ENCODE data around the gene IDH1.

The IDH1 gene

DNA sequence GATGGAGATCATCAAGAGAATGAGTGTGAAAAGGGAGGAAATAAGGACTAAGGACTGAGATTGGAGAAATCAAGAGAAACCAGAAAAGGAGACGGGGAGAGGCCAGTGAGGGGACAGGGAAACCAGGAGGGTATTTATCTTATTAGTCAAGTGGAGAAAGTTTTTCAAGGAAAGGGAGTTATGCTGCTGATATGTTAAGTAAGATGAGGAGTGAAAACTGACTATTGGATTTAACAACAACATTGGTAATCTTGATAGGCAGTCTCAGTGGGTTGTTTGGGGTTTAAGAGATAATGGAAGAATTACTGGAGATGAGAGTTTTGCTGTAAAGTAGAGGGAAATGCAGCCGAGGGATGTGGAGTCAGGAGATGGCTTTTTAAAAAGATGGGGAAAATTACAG lies 41.7 kb upstream of the IDH1 start:
- DNase-seq (ENCODE audit: low spot score): no peak
- Histone ChIP-seq H3K27ac (ENCODE audit: poor library complexity, severe bottlenecking) (no peak overlapping the region), H3K4me1 (ENCODE audit: insufficient read depth, poor library complexity, severe bottlenecking) (no peaks in the 10 kb centered on the region), H3K9me3 (ENCODE audit: severe bottlenecking) (no peaks in the 10 kb centered on the region), H3K36me3 (ENCODE audit: low read depth) (peaks cover 41% of the 10 kb centered on the region), H3K27me3 (ENCODE audit: insufficient read depth, poor library complexity, severe bottlenecking) (no peaks in the 10 kb centered on the region), H3K4me3 (ENCODE audit: severe bottlenecking) (no peak overlapping the region)
- TF ChIP-seq CTCF (IDR thresholded peaks at IDR 0.05; ENCODE audit: poor library complexity, severe bottlenecking): no peak
- ATAC-seq (ENCODE audit: low read depth): no peak

DNA sequence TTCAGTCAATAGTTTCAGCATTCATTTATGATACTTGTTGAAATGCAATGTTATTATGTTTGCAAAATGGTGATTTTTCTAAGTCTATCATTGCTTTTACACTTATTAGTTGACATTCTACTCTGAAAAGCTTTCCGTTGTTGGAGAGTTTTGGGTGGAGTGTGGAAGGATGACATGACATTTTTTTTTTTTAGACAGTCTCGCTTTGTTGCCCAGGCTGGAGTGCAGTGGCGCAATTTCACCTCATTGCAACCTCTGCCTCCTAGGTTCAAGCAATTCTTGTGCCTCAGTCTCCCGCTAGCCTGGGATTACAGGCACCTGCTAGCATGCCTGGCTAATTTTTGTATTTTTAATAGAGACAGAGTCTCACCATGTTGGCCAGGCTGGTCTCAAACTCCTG lies 41.0 kb upstream of the IDH1 start:
- TF ChIP-seq CTCF (IDR thresholded peaks at IDR 0.05; ENCODE audit: poor library complexity, severe bottlenecking): no peak
- H3K9me3 ChIP-seq (ENCODE audit: severe bottlenecking): no peaks in the 10 kb centered on the region
- ATAC-seq (ENCODE audit: low read depth) (no peak), DNase-seq (ENCODE audit: low spot score) (no peak)
- H3K4me3 ChIP-seq (ENCODE audit: severe bottlenecking): no peak overlapping the region
- H3K4me1 ChIP-seq (ENCODE audit: insufficient read depth, poor library complexity, severe bottlenecking): no peaks in the 10 kb centered on the region
- no peaks in the 10 kb centered on the region for H3K27me3 ChIP-seq (ENCODE audit: insufficient read depth, poor library complexity, severe bottlenecking)
- H3K36me3 ChIP-seq (ENCODE audit: low read depth): peaks cover 35% of the 10 kb centered on the region
- no peak overlapping the region for H3K27ac ChIP-seq (ENCODE audit: poor library complexity, severe bottlenecking)

DNA sequence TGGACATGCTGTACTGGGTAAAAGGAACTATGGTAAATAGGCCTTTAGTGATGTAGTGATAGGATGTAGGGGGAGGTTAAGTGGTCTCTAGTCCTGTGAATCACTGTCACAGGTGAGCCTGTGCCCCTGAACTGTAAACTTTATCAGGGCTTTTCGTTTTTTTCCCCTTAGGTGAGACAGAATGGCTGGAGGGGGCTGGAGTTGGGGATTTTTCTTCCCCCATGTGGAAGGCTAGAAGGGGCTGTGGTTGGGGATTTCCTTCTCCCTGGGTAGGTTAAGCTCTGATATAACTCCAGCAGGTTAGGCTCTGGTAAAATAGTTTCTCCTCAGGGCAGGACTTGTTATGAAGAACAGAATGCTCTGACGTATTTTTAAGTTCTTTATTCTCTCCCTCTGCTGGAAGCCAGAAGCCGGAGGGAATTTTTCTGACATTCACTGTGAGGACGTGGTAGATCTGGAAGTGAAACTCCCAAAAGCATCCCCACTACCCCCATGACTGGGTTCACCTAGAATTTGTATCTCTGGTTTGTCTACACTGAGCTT lies 39.7 kb upstream of the IDH1 start:
- Histone ChIP-seq H3K36me3 (ENCODE audit: low read depth) (peaks cover 41% of the 10 kb centered on the region), H3K27ac (ENCODE audit: poor library complexity, severe bottlenecking) (no peak overlapping the region), H3K4me3 (ENCODE audit: severe bottlenecking) (no peak overlapping the region), H3K4me1 (ENCODE audit: insufficient read depth, poor library complexity, severe bottlenecking) (no peaks in the 10 kb centered on the region), H3K9me3 (ENCODE audit: severe bottlenecking) (no peaks in the 10 kb centered on the region), H3K27me3 (ENCODE audit: insufficient read depth, poor library complexity, severe bottlenecking) (no peaks in the 10 kb centered on the region)
- no peak for TF ChIP-seq CTCF (IDR thresholded peaks at IDR 0.05; ENCODE audit: poor library complexity, severe bottlenecking)
- ATAC-seq (ENCODE audit: low read depth) (no peak), DNase-seq (ENCODE audit: low spot score) (no peak)

GRCh38 chr2:208285853-208286252 lies 31.0 kb upstream of the IDH1 start:
- Histone ChIP-seq H3K9me3 (ENCODE audit: severe bottlenecking) (no peaks in the 10 kb centered on the region), H3K36me3 (ENCODE audit: low read depth) (peaks cover 82% of the 10 kb centered on the region), H3K4me3 (ENCODE audit: severe bottlenecking) (no peak overlapping the region), H3K27me3 (ENCODE audit: insufficient read depth, poor library complexity, severe bottlenecking) (no peaks in the 10 kb centered on the region), H3K27ac (ENCODE audit: poor library complexity, severe bottlenecking) (no peak overlapping the region), H3K4me1 (ENCODE audit: insufficient read depth, poor library complexity, severe bottlenecking) (no peaks in the 10 kb centered on the region)
- no peak for TF ChIP-seq CTCF (IDR thresholded peaks at IDR 0.05; ENCODE audit: poor library complexity, severe bottlenecking)
- ATAC-seq (ENCODE audit: low read depth): no peak
- no peak for DNase-seq (ENCODE audit: low spot score)

GRCh38 chr2:208280933-208281332 lies 26.1 kb upstream of the IDH1 start:
- DNase-seq (ENCODE audit: low spot score): no peak
- Histone ChIP-seq H3K4me3 (ENCODE audit: severe bottlenecking) (no peak overlapping the region), H3K27ac (ENCODE audit: poor library complexity, severe bottlenecking) (no peak overlapping the region), H3K36me3 (ENCODE audit: low read depth) (peaks cover 87% of the 10 kb centered on the region), H3K4me1 (ENCODE audit: insufficient read depth, poor library complexity, severe bottlenecking) (no peaks in the 10 kb centered on the region), H3K9me3 (ENCODE audit: severe bottlenecking) (no peaks in the 10 kb centered on the region), H3K27me3 (ENCODE audit: insufficient read depth, poor library complexity, severe bottlenecking) (no peaks in the 10 kb centered on the region)
- no peak for ATAC-seq (ENCODE audit: low read depth)
- no peak for TF ChIP-seq CTCF (IDR thresholded peaks at IDR 0.05; ENCODE audit: poor library complexity, severe bottlenecking)
